Bronchial epithelial cell (primary cell): ENCODE results near the gene TRABD2B. TPM values are rescaled to one million over a fixed set of nuclear protein-coding genes. Genes with fewer than 3 reads are reported as not detected.

Source experiments
- DNase-seq: peaks from one replicate; pipeline ENCODE4 v3.0.0-alpha.2; 2010; ENCODE audit warnings: low read depth
- FAIRE-seq: peaks from 2 replicates; lab custom pipeline; 2011; peaks lifted over from hg19 to GRCh38; lab: Jason Lieb, UNC
- H3K27me3 ChIP-seq: 2 replicates; pipeline ENCODE4 v1.5.1; 2011; ENCODE audit warnings: low read length; ENCODE audit not compliant: control insufficient read depth, insufficient read depth
- H3K36me3 ChIP-seq: 2 replicates; pipeline ENCODE4 v1.5.1; 2011; ENCODE audit warnings: low read length; ENCODE audit not compliant: control insufficient read depth, insufficient read depth
- H3K4me3 ChIP-seq: 2 replicates; pipeline ENCODE4 v1.5.1; 2011; ENCODE audit warnings: mild to moderate bottlenecking, low read depth, low read length, control low read depth
- CTCF ChIP-seq: IDR thresholded peaks from 2 replicates; pipeline ENCODE4 v1.5.1; 2011; ENCODE audit warnings: mild to moderate bottlenecking, moderate library complexity, low read length, control low read depth, inconsistent platforms; ENCODE audit not compliant: insufficient read depth, severe bottlenecking
- total RNA-seq: library from RNA; depleted of rRNA; stranded (reverse); fragments of >200 nt; gene quantifications from 2 replicates; pipeline ENCODE4 v1.2.1, GENCODE V29; 2014

The TRABD2B gene
- total RNA-seq, 1 donor from 2014 or later = under 0.01 TPM

GRCh38 chr1:47913225-47913823, 83.9 kb downstream of the TRABD2B start:
- Histone ChIP-seq H3K36me3 (no peaks in the 10 kb centered on the region), H3K27me3 (no peaks in the 10 kb centered on the region), H3K4me3 (no peak overlapping the region)
- DNase-seq (no peak), FAIRE-seq (no peak)
- TF ChIP-seq CTCF = no peak

GRCh38 chr1:47912756-47913155, 84.4 kb downstream of the TRABD2B start:
- H3K36me3 ChIP-seq = no peaks in the 10 kb centered on the region
- no peak overlapping the region for H3K4me3 ChIP-seq
- no peaks in the 10 kb centered on the region for H3K27me3 ChIP-seq
- DNase-seq (no peak), FAIRE-seq (no peak)
- TF ChIP-seq CTCF = no peak

GRCh38 chr1:47911892-47912291, 85.3 kb downstream of the TRABD2B start:
- Histone ChIP-seq H3K27me3 (no peaks in the 10 kb centered on the region), H3K4me3 (no peak overlapping the region), H3K36me3 (no peaks in the 10 kb centered on the region)
- TF ChIP-seq CTCF = no peak
- DNase-seq = no peak
- FAIRE-seq = no peak

GRCh38 chr1:47911424-47911823, 85.8 kb downstream of the TRABD2B start:
- Histone ChIP-seq H3K4me3 (no peak overlapping the region), H3K36me3 (no peaks in the 10 kb centered on the region), H3K27me3 (no peaks in the 10 kb centered on the region)
- DNase-seq = no peak
- TF ChIP-seq CTCF = no peak
- no peak for FAIRE-seq

GRCh38 chr1:47908258-47908657, 88.9 kb downstream of the TRABD2B start:
- Histone ChIP-seq H3K36me3 (no peaks in the 10 kb centered on the region), H3K4me3 (no peak overlapping the region), H3K27me3 (no peaks in the 10 kb centered on the region)
- DNase-seq (no peak), FAIRE-seq (no peak)
- no peak for TF ChIP-seq CTCF

GRCh38 chr1:47907177-47907528, 90.0 kb downstream of the TRABD2B start:
- H3K36me3 ChIP-seq = no peaks in the 10 kb centered on the region
- FAIRE-seq (no peak), DNase-seq (no peak)

More at GRCh38 chr1:47907177-47907528, 90.0 kb downstream of the TRABD2B start:
- Histone ChIP-seq H3K27me3 (no peaks in the 10 kb centered on the region), H3K4me3 (no peak overlapping the region)
- no peak for TF ChIP-seq CTCF
